Diencephalon (tissue), 1 donor: ENCODE results near the gene TDRKH. TPM values are rescaled to one million over a fixed set of nuclear protein-coding genes. Genes with fewer than 3 reads are reported as not detected.

ENCODE experiments used
- small RNA-seq: library from RNA; depleted of rRNA; stranded (forward); fragments of <200 nt; gene quantifications from one replicate; pipeline ENCODE3, GENCODE V24; 2014
- total RNA-seq: library from RNA; depleted of rRNA; stranded (reverse); fragments of >200 nt; gene quantifications from one replicate; pipeline ENCODE4 v1.2.3, GENCODE V29; 2014

TDRKH gene
- total RNA-seq, result 18.2 TPM

GRCh38 chr1:151790071-151790939 lies at the start of gene TDRKH:
TSS of gene TDRKH (minus strand) at chr1:151790500. CDS start at chr1:151783022, 7,478 bp downstream.

GRCh38 chr1:151839457-151840403 lies 49.4 kb upstream of the TDRKH start, which contains the start of gene C2CD4D:
TSS of gene C2CD4D (minus strand) at chr1:151839820. CDS start at chr1:151838989, 831 bp downstream.

GRCh38 chr1:151831605-151832004 lies 41.3 kb upstream of the TDRKH start, which contains the start of gene RORC:
TSS of gene RORC (minus strand) at chr1:151831802. CDS start at chr1:151831764, 38 bp downstream.

GRCh38 chr1:151805066-151805820 lies 14.9 kb upstream of the TDRKH start, which contains the start of gene LINGO4:
TSS of gene LINGO4 (minus strand) at chr1:151805419. CDS start at chr1:151802704, 2,715 bp downstream.

GRCh38 chr1:151762941-151763921 lies 27.1 kb downstream of the TDRKH start, which contains the start of gene MRPL9:
TSS of gene MRPL9 (minus strand) at chr1:151763496. CDS start at chr1:151763479, 17 bp downstream.

Small RNA genes lying within 50 kb of the gene (small RNA-seq; reads per million reads assigned to genes)
- not detected for gene RNU6-662P

Other genes starting within 250 kb of the TDRKH start
- gene SNX27, start 178.4 kb downstream of the TDRKH start, total RNA-seq, result 85.6 TPM
- gene CELF3, start 73.7 kb downstream of the TDRKH start, total RNA-seq, result 36.0 TPM
- gene RIIAD1, start 69.0 kb downstream of the TDRKH start, total RNA-seq, result 13.4 TPM
- gene MRPL9, start 27.0 kb downstream of the TDRKH start, total RNA-seq, result 55.4 TPM
- gene LINGO4, start 14.9 kb upstream of the TDRKH start, total RNA-seq, result 0.23 TPM
- gene RORC, start 41.3 kb upstream of the TDRKH start, total RNA-seq, result 0.23 TPM
- gene C2CD4D, start 49.3 kb upstream of the TDRKH start, total RNA-seq, result not detected
- not detected for gene THEM5, start 63.2 kb upstream of the TDRKH start, total RNA-seq
- 9.9 TPM for gene THEM4, start 119.0 kb upstream of the TDRKH start, total RNA-seq
- 16.4 TPM for gene S100A10, start 203.4 kb upstream of the TDRKH start, total RNA-seq
- 5.1 TPM for gene S100A11, start 246.5 kb upstream of the TDRKH start, total RNA-seq